Peyer's patch (tissue), 4 donors: Measurements from ENCODE around the gene LIPG. TPM values are rescaled to one million over a fixed set of nuclear protein-coding genes. Genes with fewer than 3 reads are reported as not detected.
"Not testable (repeated sequence)": the region's sequence is repeated elsewhere in the genome, so short reads cannot be mapped to it uniquely, and the experiment has no call there.

Experiments used
- DNase-seq, 3 donors: peaks; one replicate each; pipeline ENCODE4 v3.0.0-alpha.2; 2017 to 2019
- H3K27ac ChIP-seq, 4 donors: fragments of 200-600 bp; sonication (generic); one replicate each; pipeline ENCODE4 v1.5.1; 2016 to 2019
- H3K27me3 ChIP-seq, 2 donors: fragments of 200-600 bp; sonication (generic); one replicate each; pipeline ENCODE4 v1.5.1; 2019
- H3K36me3 ChIP-seq, 3 donors: fragments of 200-600 bp; sonication (generic); one replicate each; pipeline ENCODE4 v1.5.1; 2016 to 2019
- H3K4me1 ChIP-seq, 4 donors: fragments of 200-600 bp; sonication (generic); one replicate each; pipeline ENCODE4 v1.5.1; 2016 to 2019
- H3K4me3 ChIP-seq, 4 donors: fragments of 200-600 bp; sonication (generic); 1 replicate in 3 of 4; 2 replicates in 1 of 4; pipeline ENCODE4 v1.5.1; 2016 to 2019; ENCODE audit warnings: mild to moderate bottlenecking in 1 of 4
- H3K9me3 ChIP-seq, 4 donors: fragments of 200-600 bp; sonication (generic); one replicate each; pipeline ENCODE4 v1.5.1; 2016 to 2019; ENCODE audit warnings: mild to moderate bottlenecking in 1 of 4
- CTCF ChIP-seq, 6 experiments: fragments of 450-650 bp in 4 of 6; fragments of 200-600 bp in 2 of 6; sonication (generic) in 1 of 6; IDR thresholded peaks; one replicate each; pipeline ENCODE4 v1.5.1; 2017 to 2019; ENCODE audit warnings: antibody characterized with exemption in 6 of 6, mild to moderate bottlenecking in 3 of 6, moderate library complexity in 1 of 6
- POLR2A ChIP-seq, 2 donors: fragments of 450-650 bp; IDR thresholded peaks; one replicate each; pipeline ENCODE4 v1.5.1; 2017; ENCODE audit warnings: antibody characterized with exemption in 2 of 2, mild to moderate bottlenecking in 2 of 2, moderate library complexity in 2 of 2
- total RNA-seq, 4 donors: library from RNA; depleted of rRNA; stranded (reverse); fragments of >200 nt; gene quantifications; one replicate each; pipeline ENCODE4 v1.1.0, GENCODE V29; 2016

Gene LIPG
- total RNA-seq, 4 donors from 2014 or later = 19.3 to 63.5 (median 35.7) TPM

- not testable (repeated sequence) for H3K36me3 ChIP-seq, H3K4me3 ChIP-seq, DNase-seq, H3K9me3 ChIP-seq, H3K27me3 ChIP-seq, H3K27ac ChIP-seq
- H3K4me1 ChIP-seq = peaks cover 0 to 30% (median 4%) of the 10 kb centered on the region in 4 donors
- peak in 4 of 6 experiments; percentile 30 to 75 (median 72) for TF ChIP-seq CTCF (IDR thresholded peaks at IDR 0.05)
Measured at GRCh38 chr18:49559326-49559931, 2.4 kb upstream of the LIPG start.

- no peak for TF ChIP-seq POLR2A (IDR thresholded peaks at IDR 0.05)
- TF ChIP-seq CTCF (IDR thresholded peaks at IDR 0.05) = no peak
- Histone ChIP-seq H3K27me3 (no peaks in the 10 kb centered on the region), H3K4me3 (peak overlapping the region in 2 of 4 donors; percentile 53 to 64), H3K9me3 (no peaks in the 10 kb centered on the region), H3K4me1 (peaks cover 0 to 37% (median 4%) of the 10 kb centered on the region in 4 donors), H3K27ac (no peak overlapping the region), H3K36me3 (no peaks in the 10 kb centered on the region)
- no peak for DNase-seq
Measured at GRCh38 chr18:49560277-49560623, 1.6 kb upstream of the LIPG start.

- peak overlapping the region; percentile 10 to 32 (median 18) for H3K27ac ChIP-seq
- peak in 2 of 3 donors; percentile 47 to 72 for DNase-seq
- TF ChIP-seq POLR2A (IDR thresholded peaks at IDR 0.05) (peak; percentile 33 to 44), CTCF (IDR thresholded peaks at IDR 0.05) (no peak)
- no peaks in the 10 kb centered on the region for H3K27me3 ChIP-seq
- H3K36me3 ChIP-seq = peaks cover 0 to 3% (median 0%) of the 10 kb centered on the region in 3 donors
- H3K4me3 ChIP-seq = peak overlapping the region; percentile 31 to 64 (median 42)
- peaks cover 0 to 40% (median 4%) of the 10 kb centered on the region in 4 donors for H3K4me1 ChIP-seq
- H3K9me3 ChIP-seq = no peaks in the 10 kb centered on the region
Measured at GRCh38 chr18:49560624-49561288, 1.1 kb upstream of the LIPG start.

- TF ChIP-seq POLR2A (IDR thresholded peaks at IDR 0.05) (no peak), CTCF (IDR thresholded peaks at IDR 0.05) (no peak)
- Histone ChIP-seq H3K9me3 (no peaks in the 10 kb centered on the region), H3K27ac (peak overlapping the region; percentile 10 to 66 (median 48)), H3K36me3 (peaks cover 0 to 9% (median 0%) of the 10 kb centered on the region in 3 donors), H3K4me3 (peak overlapping the region in 3 of 4 donors; percentile 31 to 64 (median 53)), H3K4me1 (peaks cover 0 to 42% (median 4%) of the 10 kb centered on the region in 4 donors), H3K27me3 (no peaks in the 10 kb centered on the region)
- DNase-seq = peak in 1 of 3 donors; percentile 58
Measured at GRCh38 chr18:49562481-49563129, 748 bp downstream of the LIPG start.

- no peak for TF ChIP-seq CTCF (IDR thresholded peaks at IDR 0.05)
- TF ChIP-seq POLR2A (IDR thresholded peaks at IDR 0.05) = peak in 1 of 2 donors; percentile 26
- Histone ChIP-seq H3K27me3 (no peaks in the 10 kb centered on the region), H3K27ac (peak overlapping the region in 1 of 4 donors; percentile 60), H3K4me1 (peaks cover 0 to 42% (median 4%) of the 10 kb centered on the region in 4 donors), H3K9me3 (no peaks in the 10 kb centered on the region), H3K36me3 (peaks cover 0 to 9% (median 0%) of the 10 kb centered on the region in 3 donors), H3K4me3 (peak overlapping the region in 3 of 4 donors; percentile 31 to 64 (median 53))
- DNase-seq = no peak
Measured at GRCh38 chr18:49563130-49563540, 1.3 kb downstream of the LIPG start.
